ENCODE results near the gene ROR2.

ROR2 gene

GRCh38 chr9:91757782-91758181 lies 192.2 kb downstream of the ROR2 start:
- in situ Hi-C loops (cut with MboI; ENCODE audit: low pct_unique_long_range_greater_than_20kb, low sequenced_read_pairs, unreplicated experiment) = no loop called here
- TF ChIP-seq, protein P1, sequence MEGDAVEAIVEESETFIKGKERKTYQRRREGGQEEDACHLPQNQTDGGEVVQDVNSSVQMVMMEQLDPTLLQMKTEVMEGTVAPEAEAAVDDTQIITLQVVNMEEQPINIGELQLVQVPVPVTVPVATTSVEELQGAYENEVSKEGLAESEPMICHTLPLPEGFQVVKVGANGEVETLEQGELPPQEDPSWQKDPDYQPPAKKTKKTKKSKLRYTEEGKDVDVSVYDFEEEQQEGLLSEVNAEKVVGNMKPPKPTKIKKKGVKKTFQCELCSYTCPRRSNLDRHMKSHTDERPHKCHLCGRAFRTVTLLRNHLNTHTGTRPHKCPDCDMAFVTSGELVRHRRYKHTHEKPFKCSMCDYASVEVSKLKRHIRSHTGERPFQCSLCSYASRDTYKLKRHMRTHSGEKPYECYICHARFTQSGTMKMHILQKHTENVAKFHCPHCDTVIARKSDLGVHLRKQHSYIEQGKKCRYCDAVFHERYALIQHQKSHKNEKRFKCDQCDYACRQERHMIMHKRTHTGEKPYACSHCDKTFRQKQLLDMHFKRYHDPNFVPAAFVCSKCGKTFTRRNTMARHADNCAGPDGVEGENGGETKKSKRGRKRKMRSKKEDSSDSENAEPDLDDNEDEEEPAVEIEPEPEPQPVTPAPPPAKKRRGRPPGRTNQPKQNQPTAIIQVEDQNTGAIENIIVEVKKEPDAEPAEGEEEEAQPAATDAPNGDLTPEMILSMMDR (IDR thresholded peaks at IDR 0.05; ENCODE audit: extremely low read depth, insufficient read depth, missing control alignments) = no peak
- no peak for DNase-seq (ENCODE audit: low spot score)

DNA sequence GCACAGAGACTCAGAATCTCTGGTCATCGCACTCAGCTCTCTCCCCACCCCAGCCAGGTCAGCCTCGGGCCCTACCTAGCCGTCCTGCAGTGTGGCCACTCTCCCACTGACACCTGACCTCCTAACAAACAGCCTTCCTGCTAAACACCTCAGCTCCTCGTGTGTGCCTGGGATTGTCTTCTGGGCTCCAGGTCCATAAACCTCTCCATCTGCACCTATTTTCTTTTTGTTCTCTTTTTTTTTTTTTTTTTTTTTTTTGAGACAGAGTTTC lies 193.6 kb downstream of the ROR2 start:
- TF ChIP-seq, protein P1 (IDR thresholded peaks at IDR 0.05; ENCODE audit: extremely low read depth, insufficient read depth, missing control alignments) = no peak
- in situ Hi-C loops (cut with MboI; ENCODE audit: low pct_unique_long_range_greater_than_20kb, low sequenced_read_pairs, unreplicated experiment) = no loop called here
- DNase-seq (ENCODE audit: low spot score) = no peak

DNA sequence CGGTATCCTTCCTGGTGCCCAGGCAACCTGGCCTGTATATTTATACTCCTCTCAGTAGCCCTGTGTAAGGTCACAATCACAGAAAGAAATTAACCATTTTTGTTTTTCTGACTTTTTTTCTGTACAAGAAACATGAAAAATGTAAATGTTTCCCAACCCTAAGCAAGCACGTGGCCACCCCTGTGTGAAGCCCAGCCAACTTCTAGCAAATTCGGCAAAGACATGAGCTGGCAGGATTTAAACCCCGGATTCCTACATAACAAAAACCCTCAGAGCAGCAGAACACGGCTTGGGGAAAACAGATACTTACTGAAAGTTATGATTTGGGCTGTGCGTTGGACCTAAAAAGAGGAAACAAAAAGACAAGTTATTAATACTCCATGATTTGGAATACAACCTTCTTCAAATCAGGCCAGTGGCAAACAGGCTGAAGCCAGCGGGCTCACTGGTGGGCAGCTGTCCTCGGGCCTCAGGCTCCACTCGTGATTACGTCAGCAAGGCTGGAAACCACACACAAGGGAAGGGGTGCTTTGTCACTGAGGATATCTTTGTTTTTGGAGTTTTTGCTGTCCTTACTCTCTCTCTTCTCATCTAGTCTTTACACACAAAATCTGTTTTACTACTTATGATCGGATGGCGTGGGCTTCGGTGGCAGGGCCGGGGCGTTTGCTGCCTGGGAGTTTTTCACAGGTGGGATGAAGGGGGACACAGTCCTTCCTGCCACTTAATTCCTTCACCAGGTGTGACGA lies 194.1 kb downstream of the ROR2 start:
- in situ Hi-C loops (cut with MboI; ENCODE audit: low pct_unique_long_range_greater_than_20kb, low sequenced_read_pairs, unreplicated experiment) = no loop called here
- TF ChIP-seq, protein P1 (IDR thresholded peaks at IDR 0.05; ENCODE audit: extremely low read depth, insufficient read depth, missing control alignments) = no peak
- DNase-seq (ENCODE audit: low spot score) = no peak

DNA sequence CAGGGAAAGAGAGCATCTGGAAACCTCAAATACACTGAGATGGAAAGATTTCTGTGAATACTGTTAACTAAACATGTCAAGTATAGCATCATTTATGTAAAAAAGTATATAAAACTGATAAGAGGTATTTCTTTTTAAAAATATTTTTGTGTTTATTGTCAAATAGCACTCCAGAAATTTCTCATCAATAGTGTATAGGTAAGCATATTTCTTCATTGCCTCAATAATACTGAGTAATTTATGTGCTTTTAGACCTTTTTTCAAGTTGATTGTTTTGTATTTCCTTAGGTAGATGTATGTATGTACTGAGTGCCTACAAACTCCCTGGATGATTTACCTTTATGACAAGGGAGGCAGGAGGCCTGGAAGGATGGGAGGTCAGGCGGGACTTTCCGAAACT lies 196.3 kb downstream of the ROR2 start:
- in situ Hi-C loops (cut with MboI; ENCODE audit: low pct_unique_long_range_greater_than_20kb, low sequenced_read_pairs, unreplicated experiment) = no loop called here
- TF ChIP-seq, protein P1 (IDR thresholded peaks at IDR 0.05; ENCODE audit: extremely low read depth, insufficient read depth, missing control alignments) = no peak
- no peak for DNase-seq (ENCODE audit: low spot score)

GRCh38 chr9:91751922-91752321 lies 198.1 kb downstream of the ROR2 start:
- TF ChIP-seq, protein P1 (IDR thresholded peaks at IDR 0.05; ENCODE audit: extremely low read depth, insufficient read depth, missing control alignments) = no peak
- no peak for DNase-seq (ENCODE audit: low spot score)
- in situ Hi-C loops (cut with MboI; ENCODE audit: low pct_unique_long_range_greater_than_20kb, low sequenced_read_pairs, unreplicated experiment) = no loop called here

- in situ Hi-C loops (cut with MboI; ENCODE audit: low pct_unique_long_range_greater_than_20kb, low sequenced_read_pairs, unreplicated experiment) = no loop called here
- TF ChIP-seq, protein P1 (IDR thresholded peaks at IDR 0.05; ENCODE audit: extremely low read depth, insufficient read depth, missing control alignments) = no peak
- DNase-seq (ENCODE audit: low spot score) = no peak
Observed at GRCh38 chr9:91750343-91750742, 199.7 kb downstream of the ROR2 start.
